Fibroblast of skin of back (primary cell): ENCODE measurements around the gene ITGB2.
"Not testable (repeated sequence)": the region's sequence is repeated elsewhere in the genome, so short reads cannot be mapped to it uniquely, and the experiment has no call there.

ENCODE experiments used
- DNase-seq: peaks from one replicate; pipeline ENCODE4 v3.0.0-alpha.2; 2013

The ITGB2 gene

DNA sequence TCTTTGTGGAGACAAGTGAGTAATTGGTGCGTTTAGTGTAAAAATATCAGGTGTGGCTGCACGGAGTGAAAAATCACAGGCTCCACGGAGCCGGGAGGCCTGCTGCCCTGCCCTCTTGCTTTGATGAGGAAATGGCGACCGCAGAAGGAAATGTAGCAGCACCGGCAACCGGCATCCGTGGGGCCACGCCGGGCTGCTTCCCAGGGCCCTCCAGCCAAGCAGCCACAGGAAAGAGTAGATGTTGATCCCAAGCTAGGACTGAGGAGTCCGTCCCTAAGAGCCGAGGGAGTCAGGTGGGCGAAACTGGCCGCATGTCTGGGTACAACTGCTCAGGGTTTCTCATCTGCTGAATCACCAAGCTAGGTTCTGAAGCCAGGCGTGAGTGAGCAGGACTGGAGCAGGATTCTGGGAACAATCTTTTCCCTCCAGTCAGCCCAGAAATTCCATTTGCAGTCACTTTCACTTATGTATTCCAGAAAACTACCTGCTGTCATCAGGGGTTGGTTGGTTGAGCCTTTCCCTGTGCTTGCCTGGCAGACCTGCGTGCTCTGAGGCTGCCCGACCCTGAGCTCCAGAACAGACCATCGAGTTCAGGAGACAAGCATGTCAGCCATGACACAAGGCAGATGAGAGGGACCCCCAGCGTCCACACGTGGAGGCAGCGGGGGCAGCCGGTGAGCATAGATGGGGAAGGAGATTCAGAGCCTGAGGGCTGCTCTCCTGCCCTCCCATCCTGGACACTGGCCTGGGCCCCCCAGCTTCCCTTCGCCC lies 5.8 kb upstream of the ITGB2 start:
- DNase-seq = no peak

DNA sequence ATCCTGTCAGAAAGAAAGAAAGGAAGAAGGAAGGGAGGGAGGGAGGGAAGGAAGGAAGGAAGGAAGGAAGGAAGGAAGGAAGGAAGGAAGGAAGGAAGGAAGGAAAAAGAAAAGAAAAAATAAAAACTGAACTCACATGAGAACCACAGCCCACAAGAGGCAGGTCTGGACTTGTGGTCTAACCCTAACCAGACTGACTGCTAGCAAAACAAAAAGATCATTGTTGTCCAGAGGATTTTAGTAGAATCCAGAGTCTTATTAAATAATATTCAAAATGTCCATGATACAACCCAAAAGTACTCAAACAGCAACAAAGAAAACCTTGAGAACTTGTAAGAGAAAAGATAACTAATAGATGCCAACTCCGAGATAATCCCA lies 4.7 kb upstream of the ITGB2 start:
- DNase-seq = no peak

DNA sequence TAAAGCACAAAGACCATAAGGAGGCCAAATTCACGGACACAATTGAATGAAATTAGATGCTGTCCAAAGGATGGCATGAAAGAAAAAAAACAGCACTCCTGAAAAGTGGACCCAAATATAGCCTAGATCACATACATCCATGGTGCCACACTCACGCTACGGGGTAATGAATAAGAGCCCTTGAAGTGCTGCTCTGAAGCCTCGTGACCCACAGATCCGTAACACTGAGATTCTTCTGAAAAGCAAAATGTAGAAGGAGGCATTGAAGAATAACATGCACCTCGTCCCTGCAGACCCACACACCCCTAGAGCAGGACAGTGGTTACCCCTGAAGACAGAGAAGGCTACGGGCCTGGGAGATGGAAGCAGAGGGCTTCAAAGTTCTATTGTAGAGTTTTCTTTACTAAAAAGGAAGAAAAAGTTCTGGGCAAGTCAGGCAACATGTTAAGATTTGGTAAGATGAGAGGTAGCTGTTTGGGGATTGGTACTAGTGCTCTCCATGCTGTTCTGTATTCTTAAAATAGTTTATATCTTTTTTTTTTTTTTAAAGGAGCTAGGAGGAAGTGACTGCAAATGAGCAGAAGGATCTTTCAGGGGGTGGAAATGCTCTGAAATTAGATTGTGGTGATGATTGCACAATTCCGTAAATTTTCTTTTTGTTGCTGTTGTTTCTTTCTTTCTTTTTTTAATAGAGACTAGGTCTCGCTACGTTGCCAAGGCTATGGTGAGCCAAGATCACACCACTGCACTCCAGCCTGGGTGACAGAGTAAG lies 4.1 kb upstream of the ITGB2 start:
- no peak for DNase-seq

DNA sequence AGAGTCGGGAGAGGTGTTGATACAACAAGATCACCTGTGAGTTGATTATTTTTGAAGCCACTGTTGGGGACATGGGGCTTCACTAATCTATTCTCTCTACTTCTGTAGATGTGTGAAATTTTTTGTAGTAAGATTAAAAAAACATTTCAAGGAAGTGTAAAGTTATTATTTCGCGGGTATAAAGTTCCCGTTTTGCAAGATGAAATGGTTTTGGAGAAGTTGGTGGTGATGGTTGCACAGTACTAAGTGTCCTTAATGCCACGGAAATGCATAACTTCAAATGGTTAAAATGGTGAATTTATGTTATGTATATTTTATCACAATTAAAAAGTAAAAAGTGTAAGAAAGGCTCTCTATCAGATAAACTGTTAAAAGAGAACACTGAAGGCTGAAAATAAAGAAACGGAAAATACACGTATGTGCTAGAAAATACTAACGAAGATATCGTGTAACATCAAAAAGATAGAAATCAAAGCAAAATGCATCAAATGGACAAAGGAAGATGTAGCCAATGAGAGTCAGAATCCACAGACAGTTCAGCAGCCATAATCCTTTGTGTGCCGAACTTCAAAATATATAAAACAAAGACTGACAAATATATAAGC lies 2.9 kb upstream of the ITGB2 start:
- DNase-seq = no peak

DNA sequence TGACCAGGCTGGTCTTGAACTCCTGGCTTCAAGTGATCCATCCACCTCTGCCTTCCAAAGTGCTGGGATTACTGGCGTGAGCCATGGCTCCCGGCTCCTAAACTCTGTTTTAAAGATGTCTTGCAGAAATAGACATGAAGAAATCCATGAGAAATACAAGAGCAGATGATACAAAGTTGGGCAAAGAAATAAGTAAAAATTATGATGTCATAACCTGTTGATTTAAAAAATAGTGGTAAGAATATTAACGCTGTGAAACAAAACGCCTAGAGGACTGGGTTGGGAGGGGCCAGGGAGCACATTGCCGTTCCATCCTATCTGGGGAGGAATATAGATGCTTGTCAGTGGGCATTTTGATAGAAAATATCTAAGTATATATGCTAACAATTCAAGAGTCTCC lies 1.2 kb upstream of the ITGB2 start:
- DNase-seq = no peak

DNA sequence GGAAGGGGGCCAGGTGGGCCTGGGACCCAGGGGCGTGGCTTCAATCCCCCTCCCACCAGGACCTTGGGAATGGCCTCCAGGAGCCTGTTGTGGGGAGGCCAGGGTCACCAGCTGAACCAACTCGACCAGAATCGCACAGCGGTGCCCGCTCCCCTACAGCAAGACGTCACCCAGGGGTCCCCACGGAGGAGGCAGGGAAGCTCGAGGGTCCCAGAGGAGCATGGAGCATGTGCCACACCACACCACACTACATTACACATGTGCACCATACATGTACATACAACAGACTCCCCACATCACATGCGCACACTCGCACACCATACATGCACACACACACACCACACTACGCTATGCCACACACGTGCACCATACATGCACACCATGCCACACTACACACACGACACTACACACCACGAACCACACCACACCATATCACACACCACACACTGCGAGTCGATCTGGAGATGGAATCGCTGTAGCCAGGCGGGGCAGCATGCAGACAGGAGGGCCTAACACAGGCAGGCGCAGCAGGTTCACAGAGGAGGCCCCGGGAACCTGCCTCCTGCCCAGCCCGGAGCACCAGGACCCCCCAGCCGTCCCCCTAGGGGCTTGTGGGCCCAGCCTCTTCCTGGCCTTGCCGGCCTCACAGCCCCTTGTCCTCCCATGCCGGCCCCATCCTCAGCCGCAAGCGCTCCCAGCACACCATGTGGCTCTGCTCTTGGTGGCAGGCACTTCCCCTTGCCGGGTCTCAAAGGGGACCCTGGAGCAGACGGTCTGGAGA lies 596 bp downstream of the ITGB2 start:
- DNase-seq = no peak

DNA sequence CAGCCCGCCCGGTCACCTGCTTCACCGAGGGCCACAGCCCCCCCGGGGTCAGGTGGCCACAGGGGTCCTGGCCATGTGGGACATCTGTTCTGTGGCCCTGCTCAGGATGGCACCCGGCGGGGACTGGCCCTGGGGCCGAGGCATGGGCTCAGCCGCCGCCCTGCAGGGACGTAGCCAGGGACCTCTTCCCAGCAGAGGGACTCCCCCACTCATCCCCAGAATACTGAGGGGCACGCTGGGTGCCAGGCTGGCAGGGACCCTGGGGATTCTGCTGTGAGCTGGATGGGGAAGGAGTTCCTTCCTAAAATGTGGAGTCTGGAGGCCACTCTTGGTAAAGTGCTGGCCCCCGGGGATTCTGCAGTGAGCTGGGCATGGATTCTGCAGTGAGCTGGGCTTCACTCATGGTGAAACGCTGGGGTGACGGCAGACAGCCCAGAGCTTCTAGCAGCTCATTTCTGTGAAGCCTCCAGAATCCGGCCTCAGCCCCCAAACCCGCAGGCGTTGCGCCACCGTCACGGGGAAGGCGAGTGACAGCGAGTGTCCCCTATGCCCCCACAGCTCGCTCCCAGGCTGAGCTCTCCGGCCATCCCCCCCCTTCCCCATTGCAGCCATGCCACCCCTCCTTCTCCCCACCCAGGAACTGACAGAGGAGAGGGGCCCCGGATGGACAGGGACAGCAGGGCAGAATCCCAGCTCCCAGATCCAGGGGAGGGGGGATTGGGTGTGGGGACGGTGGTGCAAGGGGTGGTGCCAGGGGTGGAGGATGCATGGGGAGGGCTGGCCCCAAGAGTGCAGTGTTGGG lies 1.4 kb downstream of the ITGB2 start:
- no peak for DNase-seq

DNA sequence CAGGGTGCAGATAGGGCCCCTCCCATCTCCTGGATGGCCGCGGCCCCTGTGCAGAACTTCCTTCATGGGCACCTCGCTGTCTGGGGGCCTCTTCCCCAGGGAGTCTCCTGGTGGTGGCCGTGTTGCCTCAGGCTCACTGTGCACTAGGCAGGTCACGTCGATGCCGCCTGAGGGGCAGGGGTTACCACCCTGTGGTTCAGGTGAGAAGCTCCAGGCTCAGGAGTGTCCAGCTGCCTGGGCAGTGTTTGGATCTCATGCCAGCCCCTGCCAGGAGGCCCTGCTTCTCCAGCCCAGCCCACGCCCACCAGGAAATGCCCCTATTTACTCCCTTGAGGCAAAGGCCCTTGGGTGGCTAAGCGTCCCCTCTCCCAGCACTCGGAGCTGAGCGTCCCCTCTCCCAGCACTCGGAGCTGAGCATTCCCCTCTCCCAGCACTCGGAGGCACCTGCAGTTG lies 2.1 kb downstream of the ITGB2 start:
- DNase-seq = no peak

DNA sequence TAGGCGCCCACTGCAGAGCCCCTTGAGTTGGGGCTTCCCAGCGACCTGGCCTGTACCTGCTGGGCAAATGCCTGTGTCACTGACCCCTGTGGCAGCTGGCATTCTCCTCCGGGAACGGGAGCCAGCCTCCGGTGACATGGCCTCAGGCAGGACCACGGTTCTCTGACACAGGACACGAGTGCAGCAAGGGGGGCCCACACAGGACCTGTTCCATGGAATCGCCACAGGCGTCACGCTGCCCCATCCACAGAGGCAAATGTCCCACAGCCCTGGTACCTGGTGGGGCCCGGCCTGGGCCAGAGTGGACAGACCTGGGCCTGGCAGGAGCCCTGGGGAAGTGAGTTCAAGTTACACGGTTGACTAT lies 2.6 kb downstream of the ITGB2 start:
- DNase-seq = no peak

DNA sequence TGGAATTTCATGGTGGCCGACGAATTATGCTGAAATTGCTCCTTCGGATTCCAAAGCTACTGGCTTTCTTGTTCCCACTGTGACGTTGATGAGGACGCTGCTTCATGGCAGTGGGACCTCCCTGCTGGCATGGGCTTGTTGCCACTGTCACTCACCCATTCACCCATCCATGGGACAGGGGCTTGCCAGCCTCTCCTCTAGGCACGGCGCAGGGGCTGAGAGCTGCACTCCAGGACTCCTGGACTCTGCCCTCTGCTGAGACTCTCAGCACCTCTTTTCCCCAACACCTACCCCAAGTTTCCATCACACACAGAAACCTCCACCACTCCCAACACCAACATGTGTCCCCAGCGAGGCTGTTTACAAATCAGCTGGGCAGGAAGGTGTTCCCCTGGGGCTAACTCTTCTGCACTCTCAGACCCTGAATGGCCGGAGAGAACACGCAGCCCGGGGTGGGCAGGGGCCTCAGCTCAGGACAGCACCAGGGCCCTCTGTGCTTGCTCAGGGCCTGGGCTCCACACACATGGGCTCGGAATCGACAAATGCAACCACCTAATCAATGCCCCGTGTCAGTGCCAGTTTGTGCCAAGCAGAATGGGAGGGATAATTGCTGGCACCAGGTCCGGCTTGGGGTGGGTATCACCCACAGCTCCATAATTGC lies 3.1 kb downstream of the ITGB2 start:
- no peak for DNase-seq

DNA sequence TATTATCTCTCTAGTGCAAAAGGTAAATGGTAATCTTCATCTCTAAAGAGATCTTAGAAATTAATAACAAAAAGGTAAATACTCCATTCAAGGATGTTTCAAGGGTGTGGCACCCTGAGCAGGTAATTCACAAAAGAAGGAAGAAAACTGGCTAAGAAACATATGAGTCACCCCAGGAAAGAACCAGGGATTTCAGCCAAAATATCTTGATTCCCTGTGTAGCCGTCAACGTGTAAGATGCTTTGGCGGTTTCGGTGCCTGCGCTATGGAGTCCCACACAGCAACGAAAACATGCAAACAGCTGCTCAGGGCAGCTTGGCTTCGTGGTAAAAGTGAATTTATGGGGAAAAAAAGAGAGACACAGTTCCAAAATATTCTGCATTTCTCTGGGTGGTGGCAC lies 3.7 kb downstream of the ITGB2 start:
- no peak for DNase-seq

DNA sequence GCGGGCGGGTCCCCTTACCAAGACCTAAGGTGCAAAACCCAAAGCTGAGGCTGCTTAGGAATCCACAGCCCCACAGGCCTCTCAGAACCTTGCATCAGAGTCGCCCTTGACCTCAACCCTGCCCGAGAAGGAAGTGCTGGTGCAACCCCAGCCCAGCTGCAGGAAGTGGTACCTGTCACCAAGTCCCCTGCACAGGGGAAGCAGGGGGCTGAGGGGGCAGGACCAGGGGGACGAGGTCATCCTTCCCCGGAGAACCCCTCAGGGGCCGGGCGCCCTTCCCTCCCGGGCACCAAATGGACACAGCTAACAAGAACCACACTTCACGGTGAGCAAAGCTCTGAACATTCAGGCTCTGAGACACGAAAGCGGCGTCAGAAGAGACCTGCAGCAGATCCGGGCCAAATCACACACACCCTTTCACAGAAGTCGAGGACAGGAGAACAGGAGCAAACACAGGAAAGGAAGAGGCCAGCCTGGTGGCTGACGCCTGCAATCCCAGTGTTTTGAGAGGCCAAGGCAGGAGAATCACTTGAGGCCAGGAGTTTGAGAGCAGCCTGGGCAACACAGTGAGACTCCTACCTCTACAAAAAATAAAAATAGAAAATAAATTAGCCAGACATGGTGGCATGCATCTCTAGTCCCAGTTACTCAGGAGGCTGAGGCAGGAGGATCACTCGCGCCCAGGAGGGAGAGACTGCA lies 6.4 kb downstream of the ITGB2 start:
- DNase-seq = no peak

DNA sequence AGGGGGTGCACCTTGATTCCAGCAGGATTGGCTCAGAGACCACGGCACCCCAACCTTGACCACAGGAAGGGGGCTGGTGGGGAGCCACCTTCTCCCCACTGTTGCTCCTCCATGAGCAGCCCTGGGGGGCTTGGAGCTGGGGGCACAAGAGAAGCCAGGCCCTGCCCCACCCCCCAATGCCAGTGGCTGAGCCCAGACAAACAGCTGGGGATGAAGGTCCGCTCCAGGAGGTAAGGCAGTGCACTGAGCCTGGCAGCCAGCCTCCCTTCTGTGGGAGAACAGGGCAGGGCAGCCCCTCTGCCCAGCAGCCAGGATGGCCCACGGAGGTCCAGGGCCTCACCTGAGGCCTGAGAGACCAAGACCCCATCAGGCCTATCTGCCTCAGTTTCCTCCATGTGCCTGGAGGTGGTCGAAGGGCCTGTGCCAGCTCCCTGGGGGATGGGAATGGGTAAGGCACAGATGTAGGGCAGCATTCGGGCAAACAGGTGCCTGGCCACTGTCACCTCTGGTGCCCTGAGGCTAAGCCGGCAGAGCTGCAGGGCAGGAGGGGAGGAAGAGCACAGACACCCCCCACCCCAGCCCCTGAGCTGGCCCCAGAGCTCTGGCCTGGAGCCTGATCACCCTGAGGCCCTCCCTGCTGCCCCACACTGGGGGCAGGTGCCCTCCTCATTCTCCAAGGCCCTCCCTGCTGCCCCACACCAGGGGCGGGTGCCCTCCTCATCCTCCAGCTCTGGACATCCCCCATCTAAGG lies 7.1 kb downstream of the ITGB2 start:
- DNase-seq = no peak

DNA sequence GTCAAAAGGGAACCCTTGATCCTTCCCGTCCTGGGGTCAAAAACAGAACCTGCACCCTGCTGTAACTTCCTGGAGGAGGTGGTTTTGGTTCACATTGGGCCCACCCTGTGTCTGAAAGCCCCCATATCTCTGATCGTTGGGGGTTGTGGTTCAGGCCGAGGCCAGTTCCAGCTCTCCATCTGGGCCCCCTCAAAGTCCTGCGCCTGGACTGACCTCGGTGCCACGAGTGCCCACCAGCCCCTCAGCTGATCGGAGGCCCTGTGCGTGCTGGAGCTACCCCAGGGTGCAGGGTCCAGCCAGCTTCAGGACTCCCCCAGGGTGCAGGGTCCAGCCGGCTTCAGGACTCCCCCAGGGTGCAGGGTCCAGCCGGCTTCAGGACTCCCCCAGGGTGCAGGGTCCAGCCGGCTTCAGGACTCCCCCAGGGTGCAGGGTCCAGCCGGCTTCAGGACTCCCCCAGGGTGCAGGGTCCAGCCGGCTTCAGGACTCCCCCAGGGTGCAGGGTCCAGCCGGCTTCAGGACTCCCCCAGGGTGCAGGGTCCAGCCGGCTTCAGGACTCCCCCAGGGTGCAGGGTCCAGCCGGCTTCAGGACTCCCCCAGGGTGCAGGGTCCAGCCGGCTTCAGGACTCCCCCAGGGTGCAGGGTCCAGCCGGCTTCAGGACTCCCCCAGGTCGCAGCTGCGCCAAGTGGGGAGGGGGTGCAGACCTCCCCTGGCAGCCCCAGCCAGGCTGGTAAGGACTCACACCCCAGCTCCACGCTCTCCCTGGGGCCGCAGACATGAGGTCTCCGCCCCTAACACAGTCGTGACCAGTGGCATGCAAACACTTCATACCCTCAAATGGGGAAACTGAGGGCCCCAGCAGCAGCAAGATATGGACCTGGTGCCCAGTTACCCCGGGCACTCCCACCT lies 7.9 kb downstream of the ITGB2 start:
- not testable (repeated sequence) for DNase-seq

DNA sequence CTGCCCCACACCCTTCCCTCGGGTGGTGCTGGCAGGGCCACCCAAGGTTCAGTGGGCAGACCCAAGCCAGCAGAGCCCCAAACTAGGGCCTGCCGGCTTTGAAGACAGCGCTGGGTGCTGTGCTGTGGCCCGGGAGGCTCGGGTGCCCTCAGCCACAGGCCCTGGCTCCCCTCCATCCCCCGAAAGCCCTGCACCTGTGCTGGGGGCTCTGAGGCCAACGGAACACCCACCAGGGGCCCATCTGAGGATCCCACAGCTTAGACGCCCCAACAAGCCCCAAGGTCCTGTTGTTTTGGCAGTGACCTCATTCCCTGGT lies 8.6 kb downstream of the ITGB2 start:
- no peak for DNase-seq

DNA sequence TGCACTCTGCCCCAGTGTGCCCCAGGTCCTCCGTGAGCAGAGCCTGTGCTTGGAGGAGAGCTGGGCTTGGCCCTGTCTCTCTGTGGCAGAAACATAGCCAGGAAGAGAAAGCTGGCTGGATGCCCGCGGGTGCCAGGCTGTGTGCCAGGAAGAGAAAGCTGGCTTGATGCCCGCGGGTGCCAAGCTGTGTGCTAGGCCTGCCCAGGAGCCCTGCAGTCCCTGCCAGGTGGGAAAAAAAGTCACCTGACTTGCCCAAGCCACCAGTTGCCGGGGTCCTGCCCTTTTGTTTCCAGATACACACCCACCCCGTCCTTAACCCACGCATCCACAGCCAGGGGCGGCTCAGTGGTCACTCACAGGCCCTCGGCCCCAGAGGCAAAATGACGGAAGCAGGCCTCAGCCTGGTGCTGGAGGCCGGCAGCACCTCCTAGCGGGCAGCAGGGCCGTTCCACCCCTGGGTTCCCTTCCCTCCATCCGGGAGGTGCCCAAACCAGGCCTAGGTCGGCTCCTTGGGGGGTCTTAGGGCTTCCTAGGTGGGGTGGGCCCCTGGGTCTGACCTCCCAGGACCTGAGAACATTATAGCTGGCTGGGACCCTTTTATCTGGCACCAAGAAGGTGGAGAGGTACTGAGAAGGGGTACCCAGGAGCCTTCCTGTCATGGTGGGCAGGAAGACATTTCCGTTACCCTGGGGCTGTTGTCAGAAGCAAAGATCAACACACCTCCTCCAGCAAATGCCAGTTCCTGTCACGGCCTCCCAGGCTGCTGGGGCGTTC lies 9.1 kb downstream of the ITGB2 start:
- DNase-seq = no peak

DNA sequence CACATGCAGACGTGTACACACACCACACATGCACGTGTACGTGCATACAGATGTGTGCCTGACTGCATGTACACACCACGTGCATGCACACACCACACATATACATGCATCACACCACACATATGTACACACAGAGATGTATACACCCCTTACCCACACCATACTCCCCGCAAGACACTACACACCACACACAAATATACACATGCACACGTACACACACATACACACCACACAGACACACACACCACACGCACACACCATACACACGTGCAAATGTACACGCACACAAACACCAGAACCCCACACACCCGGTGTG lies 9.7 kb downstream of the ITGB2 start:
- no peak for DNase-seq

DNA sequence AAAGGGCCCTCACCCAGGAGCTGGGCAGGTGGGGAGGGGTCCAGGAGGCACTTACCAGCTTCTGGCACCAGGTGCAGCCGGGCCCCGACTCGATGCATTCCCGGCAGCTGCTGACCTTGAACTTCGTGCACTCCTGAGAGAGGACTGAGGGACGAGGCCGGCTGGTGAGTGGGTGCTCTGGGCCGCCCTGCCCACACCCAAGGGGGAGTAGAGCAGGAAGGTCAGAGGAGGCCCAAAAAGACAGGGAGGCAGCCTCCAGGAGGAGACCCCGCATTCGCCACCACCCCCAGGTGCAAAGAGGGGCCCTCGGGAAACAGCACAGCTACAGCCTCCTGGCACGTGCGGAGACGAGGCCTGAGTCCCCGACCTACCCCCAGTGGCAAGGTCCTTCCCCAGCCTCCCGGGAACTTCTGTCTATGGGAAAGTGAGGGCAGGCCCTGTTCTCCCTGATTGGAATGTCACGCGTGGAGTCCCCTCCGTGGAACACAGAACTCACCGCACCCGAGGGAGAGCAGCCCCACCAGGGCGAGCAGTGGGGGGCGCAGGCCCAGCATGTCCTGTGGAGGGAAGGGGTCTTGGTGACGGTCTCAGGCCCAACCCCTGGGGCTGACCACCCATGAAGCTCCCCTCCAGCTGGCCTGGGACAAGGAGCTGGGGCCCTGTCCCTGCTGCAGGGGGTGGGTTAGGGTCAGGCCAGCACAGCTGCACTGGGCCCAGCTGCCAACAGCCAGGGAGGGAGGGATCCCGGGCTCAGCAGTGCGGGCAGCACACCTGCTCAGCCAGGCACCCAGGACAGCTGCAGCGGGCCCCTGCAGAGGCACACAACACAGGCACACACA lies 10.3 kb downstream of the ITGB2 start:
- no peak for DNase-seq
